GM12878 (cell line): ENCODE results near the gene RNF31. TPM values are rescaled to one million over a fixed set of nuclear protein-coding genes. Genes with fewer than 3 reads are reported as not detected.

Source experiments
- ATAC-seq: fragments of 200-7000 bp; cut with Tn5 transposase; 3 replicates; pipeline ENCODE4 v1.9.1; 2020; ENCODE audit warnings: mild to moderate bottlenecking, moderate library complexity
- BruUV-seq: library from RNA; stranded (reverse); fragments of 400-500 nt; replicated peaks from 2 replicates; lab custom pipeline; 2021; lab: Mats Ljungman, UMichigan
- CTCF ChIA-PET: fragments of 300-600 bp; sonication (Branson Sonifier 250); formaldehyde crosslinking; extraction: SDS; loops from one replicate; lab custom pipeline; 2021; ENCODE audit warnings: inconsistent platforms; lab: Yijun Ruan, JAX
- POLR2A ChIA-PET: fragments of 350-600 bp; formaldehyde crosslinking; extraction: SDS; loops from one replicate; lab custom pipeline; 2021; ENCODE audit warnings: inconsistent platforms; lab: Charles Lee
- RAD21 ChIA-PET: fragments of 300-600 bp; sonication (Branson Sonifier 250); formaldehyde crosslinking; loops from one replicate; lab custom pipeline; 2023; ENCODE audit warnings: antibody characterized with exemption; ENCODE audit not compliant: unreplicated experiment; lab: Charles Lee
- SMC1A ChIA-PET: fragments of 300-600 bp; sonication (Branson Sonifier 250); formaldehyde crosslinking; loops from one replicate; lab custom pipeline; 2023; ENCODE audit not compliant: unreplicated experiment, uncharacterized antibody; lab: Charles Lee
- DNase-seq: peaks from one replicate; pipeline ENCODE4 v3.0.0-alpha.2; 2011; ENCODE audit warnings: low read depth, low spot score
- FAIRE-seq: peaks from 3 replicates; lab custom pipeline; 2011; peaks lifted over from hg19 to GRCh38; lab: Jason Lieb, UNC
- H2AFZ ChIP-seq: 2 replicates; pipeline ENCODE4 v1.6.0; 2011; ENCODE audit warnings: low read depth, low read length, control low read depth; ENCODE audit not compliant: control insufficient read depth
- H3K27ac ChIP-seq: 2 replicates; pipeline ENCODE4 v1.5.1; 2011; ENCODE audit warnings: control low read depth; ENCODE audit not compliant: control insufficient read depth, insufficient read depth
- H3K27me3 ChIP-seq, 2 experiments: replicated peaks in 1 of 2; 2 replicates each; pipeline versions ENCODE4 v1.6.0 to v1.6.1; 2011; ENCODE audit warnings: low read length in 1 of 2; ENCODE audit not compliant: control insufficient read depth in 2 of 2, insufficient read depth in 2 of 2
- H3K36me3 ChIP-seq, 2 experiments: 2 replicates each; pipeline ENCODE4 v1.5.1; 2011; ENCODE audit warnings: low read length in 1 of 2; ENCODE audit not compliant: control insufficient read depth in 2 of 2, insufficient read depth in 2 of 2
- H3K4me1 ChIP-seq: 2 replicates; pipeline ENCODE4 v1.6.1; 2011; ENCODE audit warnings: mild to moderate bottlenecking, low read length, moderate library complexity, mixed read lengths; ENCODE audit not compliant: control insufficient read depth, insufficient read depth
- H3K4me2 ChIP-seq: 2 replicates; pipeline ENCODE4 v1.6.0; 2011; ENCODE audit warnings: control low read depth; ENCODE audit not compliant: control insufficient read depth, insufficient read depth
- H3K4me3 ChIP-seq: fragments of 200-600 bp; sonication (generic); 2 replicates; pipeline ENCODE4 v1.5.1; 2016
- H3K79me2 ChIP-seq: 2 replicates; pipeline ENCODE4 v1.6.0; 2011; ENCODE audit warnings: low read length; ENCODE audit not compliant: control insufficient read depth, insufficient read depth
- H3K9ac ChIP-seq: 2 replicates; pipeline ENCODE4 v1.8.0; 2011; ENCODE audit warnings: low read length, control low read depth, mixed read lengths; ENCODE audit not compliant: control insufficient read depth, insufficient read depth
- H3K9me3 ChIP-seq: replicated peaks from 3 replicates; pipeline ENCODE4 v1.5.1; 2011; ENCODE audit warnings: mild to moderate bottlenecking, low read length; ENCODE audit not compliant: control insufficient read depth, insufficient read depth
- H4K20me1 ChIP-seq: 2 replicates; pipeline ENCODE4 v1.6.0; 2011; ENCODE audit not compliant: control insufficient read depth, insufficient read depth
- ETV6 ChIP-seq, 2 experiments: fragments of 450-650 bp in 1 of 2; IDR thresholded peaks in 1 of 2; conservative IDR thresholded peaks in 1 of 2; 2 replicates each; pipeline ENCODE4 v1.6.1; 2014; ENCODE audit warnings: antibody characterized with exemption in 1 of 2, borderline replicate concordance in 1 of 2, low read depth in 1 of 2, mild to moderate bottlenecking in 1 of 2, moderate library complexity in 1 of 2
- POLR2A ChIP-seq: IDR thresholded peaks from 2 replicates; pipeline ENCODE4 v1.6.1; 2011; ENCODE audit warnings: low read depth, mild to moderate bottlenecking, low read length
- SMAD1 ChIP-seq: fragments of 450-650 bp; IDR thresholded peaks from 2 replicates; pipeline ENCODE4 v1.6.1; 2018; ENCODE audit warnings: mild to moderate bottlenecking, low read depth; ENCODE audit not compliant: partially characterized antibody
- ZBED1 ChIP-seq: IDR thresholded peaks from 2 replicates; pipeline ENCODE4 v1.6.1; 2016; ENCODE audit warnings: borderline replicate concordance
- WGBS: methylation state at CpG from one replicate; pipeline ENCODE4 v1.1.6; 2016; ENCODE audit warnings: low lambda C conversion rate; ENCODE audit not compliant: insufficient replicate concordance, insufficient coverage; ENCODE audit errors: missing lambda C conversion rate; 5-methylcytosine and 5-hydroxymethylcytosine counted together
- in situ Hi-C: fragments of 300-500 bp; cut with MboI; formaldehyde crosslinking; loops from 9 replicates; pipeline ENCODE4 v1.14.3; 2018; ENCODE audit warnings: mixed read lengths
- intact Hi-C: fragments of 100-400 bp; cut with micrococcal nuclease; formaldehyde crosslinking; loops from one replicate; pipeline ENCODE4 v1.14.2; 2022; ENCODE audit not compliant: unreplicated experiment
- polyA plus RNA-seq, 11 experiments: library from polyadenylated mRNA; depleted of rRNA in 4 of 11; unstranded in 6 of 11; stranded (reverse) in 5 of 11; fragments of >200 nt; fragmentation: Nextera tagmentation in 4 of 11; fragmentation: Illumina TruSeq in 1 of 11; extraction: Ambion mirVana in 4 of 11; extraction: Trizol in 1 of 11; gene quantifications; 1 replicate in 1 of 11; 2 replicates in 10 of 11; pipeline versions ENCODE4 v1.2.1 to v1.2.3, GENCODE V29; 2011 to 2016; ENCODE audit warnings: inconsistent platforms in 2 of 11, missing spikeins in 2 of 11, low read depth in 1 of 11
- total RNA-seq, 4 experiments: library from RNA; depleted of rRNA in 3 of 4; stranded (reverse); fragments of >200 nt in 3 of 4; fragmentation: Illumina TruSeq in 1 of 4; extraction: Trizol in 1 of 4; gene quantifications; 2 replicates each; pipeline versions ENCODE4 v1.2.1 to v1.2.3, GENCODE V29; 2013 to 2021
- TF ChIP-seq, protein P1 (sequence below): fragments of 450-650 bp; formaldehyde crosslinking; IDR thresholded peaks from 2 replicates; pipeline ENCODE4 v1.4.0; 2022; ENCODE audit warnings: mild to moderate bottlenecking, moderate library complexity
- TF ChIP-seq, protein P2 (sequence below): fragments of 450-650 bp; IDR thresholded peaks from 2 replicates; pipeline ENCODE4 v1.6.1; 2017; ENCODE audit warnings: antibody characterized with exemption, mild to moderate bottlenecking, moderate library complexity

The RNF31 gene
- total and polyA plus RNA-seq, 10 of the 15 experiments (the other 5 are each of a cell fraction or from before 2014, with no cell fraction given), result 8.5 to 92.7 (median 52.0) TPM

DNA sequence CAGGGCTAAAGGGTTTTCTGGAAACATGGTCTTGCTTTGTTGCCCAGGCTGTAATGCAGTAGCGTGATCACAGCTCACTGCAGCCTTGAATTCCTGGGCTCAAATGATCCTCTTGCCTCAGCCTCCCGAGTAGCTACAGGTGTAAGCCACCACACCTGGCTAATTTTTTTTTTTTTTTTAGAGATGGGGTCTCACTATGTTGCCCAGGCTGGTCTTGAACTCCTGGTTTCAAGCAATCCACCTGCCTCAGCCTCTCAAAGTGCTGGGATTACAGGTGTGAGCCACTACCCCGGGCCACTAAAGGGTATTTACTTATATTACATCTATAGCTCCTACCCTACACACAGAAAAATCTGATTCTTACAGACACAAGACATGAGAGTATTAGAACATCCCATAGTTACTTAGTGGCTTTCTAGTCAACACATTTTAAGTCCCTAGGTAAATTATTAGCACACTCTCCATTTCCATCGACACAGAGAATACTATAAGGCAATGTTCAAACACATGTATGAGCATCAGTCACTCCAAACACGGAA, 38.9 kb upstream of the RNF31 start:
- Histone ChIP-seq H3K4me3 (no peak overlapping the region), H3K4me1 (peaks cover 7% of the 10 kb centered on the region), H3K4me2 (peak overlapping the region; percentile 46), H3K36me3 (peaks cover 0 to 4% of the 10 kb centered on the region in 2 experiments; a peak in 2 of 4 replicates), H3K79me2 (peaks cover 2% of the 10 kb centered on the region), H3K27ac (peak overlapping the region; percentile 69; the same call in 1 of the 2 replicates), H4K20me1 (no peaks in the 10 kb centered on the region), H3K9ac (peak overlapping the region; percentile 59; the same call in 1 of the 2 replicates), H3K9me3 (no peaks in the 10 kb centered on the region), H2AFZ (peak overlapping the region; percentile 89), H3K27me3 (no peaks in the 10 kb centered on the region)
- ChIA-PET CTCF (interaction anchor here (0.6 to 11.3 kb wide), 42 partner anchors 8 to 519 kb away, joined by 3 to 294 read pairs (median 6); partner anchors contain the start of genes CARMIL3, CIDEB, DHRS1 and DHRS4L2), POLR2A (interaction anchor here (0.5 to 5.8 kb wide), 16 partner anchors 8 to 297 kb away, joined by 3 to 90 read pairs (median 6); partner anchors contain the start of genes EMC9, IRF9, PCK2 and PSME1), SMC1A (interaction anchor here (0.7 to 9.6 kb wide), 33 partner anchors 8 to 477 kb away, joined by 3 to 195 read pairs (median 6); partner anchors contain the start of genes CARMIL3, CIDEB, EMC9 and IRF9), RAD21 (interaction anchor here (0.5 to 6.9 kb wide), 31 partner anchors 8 to 199 kb away, joined by 3 to 153 read pairs (median 5); partner anchors contain the start of genes CARMIL3, CHMP4A, CIDEB and CPNE6)
- FAIRE-seq (no peak), ATAC-seq (peak; percentile 55; the same call in 2 of the 3 replicates), DNase-seq (no peak)
- WGBS, result 41% methylated on average over 5 of the region's 5 CpGs
- no TSS peak for BruUV-seq
- in situ Hi-C loops (loop anchor here (25.0 kb wide), 1 partner anchor 796 kb away; the partner anchor contains the start of genes BCL2L2, PABPN1 and PPP1R3E), intact Hi-C loops (loop anchor here (1.0 kb wide), 2 partner anchors 50 to 94 kb away; no protein-coding TSS in a partner anchor)
- TF ChIP-seq ZBED1, result 0 out of 2 replicates have a peak, but pooled peaks have one; percentile 23
- no peak for TF ChIP-seq ETV6 (conservative IDR thresholded peaks at IDR 0.05 in 1 of 2, IDR thresholded peaks at IDR 0.05 in 1 of 2; ENCODE audit: borderline replicate concordance in 1 of 2, low read depth in 1 of 2)
- TF ChIP-seq POLR2A, result no peak
- TF ChIP-seq, protein P1, sequence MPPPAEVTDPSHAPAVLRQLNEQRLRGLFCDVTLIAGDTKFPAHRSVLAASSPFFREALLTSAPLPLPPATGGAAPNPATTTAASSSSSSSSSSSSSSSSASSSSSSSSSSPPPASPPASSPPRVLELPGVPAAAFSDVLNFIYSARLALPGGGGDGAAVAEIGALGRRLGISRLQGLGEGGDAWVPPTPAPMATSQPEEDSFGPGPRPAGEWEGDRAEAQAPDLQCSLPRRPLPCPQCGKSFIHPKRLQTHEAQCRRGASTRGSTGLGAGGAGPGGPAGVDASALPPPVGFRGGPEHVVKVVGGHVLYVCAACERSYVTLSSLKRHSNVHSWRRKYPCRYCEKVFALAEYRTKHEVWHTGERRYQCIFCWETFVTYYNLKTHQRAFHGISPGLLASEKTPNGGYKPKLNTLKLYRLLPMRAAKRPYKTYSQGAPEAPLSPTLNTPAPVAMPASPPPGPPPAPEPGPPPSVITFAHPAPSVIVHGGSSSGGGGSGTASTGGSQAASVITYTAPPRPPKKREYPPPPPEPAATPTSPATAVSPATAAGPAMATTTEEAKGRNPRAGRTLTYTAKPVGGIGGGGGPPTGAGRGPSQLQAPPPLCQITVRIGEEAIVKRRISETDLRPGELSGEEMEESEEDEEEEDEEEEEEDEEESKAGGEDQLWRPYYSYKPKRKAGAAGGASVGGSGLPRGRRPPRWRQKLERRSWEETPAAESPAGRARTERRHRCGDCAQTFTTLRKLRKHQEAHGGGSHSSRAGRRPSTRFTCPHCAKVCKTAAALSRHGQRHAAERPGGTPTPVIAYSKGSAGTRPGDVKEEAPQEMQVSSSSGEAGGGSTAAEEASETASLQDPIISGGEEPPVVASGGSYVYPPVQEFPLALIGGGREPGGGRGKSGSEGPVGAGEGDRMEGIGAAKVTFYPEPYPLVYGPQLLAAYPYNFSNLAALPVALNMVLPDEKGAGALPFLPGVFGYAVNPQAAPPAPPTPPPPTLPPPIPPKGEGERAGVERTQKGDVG (CRISPR knock-in tag), result no peak
- TF ChIP-seq, protein P2, sequence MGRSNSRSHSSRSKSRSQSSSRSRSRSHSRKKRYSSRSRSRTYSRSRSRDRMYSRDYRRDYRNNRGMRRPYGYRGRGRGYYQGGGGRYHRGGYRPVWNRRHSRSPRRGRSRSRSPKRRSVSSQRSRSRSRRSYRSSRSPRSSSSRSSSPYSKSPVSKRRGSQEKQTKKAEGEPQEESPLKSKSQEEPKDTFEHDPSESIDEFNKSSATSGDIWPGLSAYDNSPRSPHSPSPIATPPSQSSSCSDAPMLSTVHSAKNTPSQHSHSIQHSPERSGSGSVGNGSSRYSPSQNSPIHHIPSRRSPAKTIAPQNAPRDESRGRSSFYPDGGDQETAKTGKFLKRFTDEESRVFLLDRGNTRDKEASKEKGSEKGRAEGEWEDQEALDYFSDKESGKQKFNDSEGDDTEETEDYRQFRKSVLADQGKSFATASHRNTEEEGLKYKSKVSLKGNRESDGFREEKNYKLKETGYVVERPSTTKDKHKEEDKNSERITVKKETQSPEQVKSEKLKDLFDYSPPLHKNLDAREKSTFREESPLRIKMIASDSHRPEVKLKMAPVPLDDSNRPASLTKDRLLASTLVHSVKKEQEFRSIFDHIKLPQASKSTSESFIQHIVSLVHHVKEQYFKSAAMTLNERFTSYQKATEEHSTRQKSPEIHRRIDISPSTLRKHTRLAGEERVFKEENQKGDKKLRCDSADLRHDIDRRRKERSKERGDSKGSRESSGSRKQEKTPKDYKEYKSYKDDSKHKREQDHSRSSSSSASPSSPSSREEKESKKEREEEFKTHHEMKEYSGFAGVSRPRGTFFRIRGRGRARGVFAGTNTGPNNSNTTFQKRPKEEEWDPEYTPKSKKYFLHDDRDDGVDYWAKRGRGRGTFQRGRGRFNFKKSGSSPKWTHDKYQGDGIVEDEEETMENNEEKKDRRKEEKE, result no peak
- TF ChIP-seq SMAD1, result peak; percentile 33
